D721Med (cell line): Measurements from ENCODE around the gene RNF11.
"Not testable (repeated sequence)": the region's sequence is repeated elsewhere in the genome, so short reads cannot be mapped to it uniquely, and the experiment has no call there.

Source experiments
- DNase-seq: peaks from one replicate; pipeline ENCODE4 v3.0.0; 2011; ENCODE audit warnings: low spot score; ENCODE audit not compliant: insufficient read length
- FAIRE-seq: peaks from 2 replicates; lab custom pipeline; 2011; peaks lifted over from hg19 to GRCh38; lab: Jason Lieb, UNC
- TF ChIP-seq, protein P1 (sequence below): IDR thresholded peaks from 2 replicates; pipeline ENCODE4 v1.5.1; 2012; ENCODE audit warnings: mild to moderate bottlenecking, control low read depth; ENCODE audit not compliant: insufficient read depth; ENCODE audit errors: missing control alignments

RNF11 gene

DNA sequence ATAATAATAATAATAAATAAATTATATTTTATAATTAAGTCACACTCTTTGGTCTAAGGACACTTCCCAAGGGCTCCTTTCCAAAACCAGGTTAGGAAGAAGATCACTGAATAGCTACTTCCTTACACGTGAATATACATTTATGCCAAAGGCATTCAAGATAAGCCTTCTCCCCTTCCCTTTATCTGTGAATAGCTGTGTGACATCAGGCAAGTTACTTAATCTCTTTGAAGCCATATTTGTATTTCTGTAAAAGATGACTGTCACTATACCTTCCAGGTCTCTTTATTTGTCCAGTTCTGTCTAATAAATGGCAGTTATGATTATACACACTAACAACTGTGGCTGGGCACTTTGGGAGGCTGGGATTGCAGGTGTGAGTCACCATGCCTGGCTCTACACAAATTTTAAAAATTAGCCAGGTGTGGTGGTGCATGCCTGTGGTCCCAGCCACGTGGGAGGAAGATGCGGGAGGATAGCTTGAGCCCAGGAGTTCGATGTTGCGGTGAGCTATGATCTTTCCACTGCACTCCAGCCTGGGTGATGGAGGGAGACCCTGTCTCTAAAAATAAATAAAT lies 5.5 kb upstream of the RNF11 start:
- FAIRE-seq (no peak), DNase-seq (no peak)
- TF ChIP-seq, protein P1, sequence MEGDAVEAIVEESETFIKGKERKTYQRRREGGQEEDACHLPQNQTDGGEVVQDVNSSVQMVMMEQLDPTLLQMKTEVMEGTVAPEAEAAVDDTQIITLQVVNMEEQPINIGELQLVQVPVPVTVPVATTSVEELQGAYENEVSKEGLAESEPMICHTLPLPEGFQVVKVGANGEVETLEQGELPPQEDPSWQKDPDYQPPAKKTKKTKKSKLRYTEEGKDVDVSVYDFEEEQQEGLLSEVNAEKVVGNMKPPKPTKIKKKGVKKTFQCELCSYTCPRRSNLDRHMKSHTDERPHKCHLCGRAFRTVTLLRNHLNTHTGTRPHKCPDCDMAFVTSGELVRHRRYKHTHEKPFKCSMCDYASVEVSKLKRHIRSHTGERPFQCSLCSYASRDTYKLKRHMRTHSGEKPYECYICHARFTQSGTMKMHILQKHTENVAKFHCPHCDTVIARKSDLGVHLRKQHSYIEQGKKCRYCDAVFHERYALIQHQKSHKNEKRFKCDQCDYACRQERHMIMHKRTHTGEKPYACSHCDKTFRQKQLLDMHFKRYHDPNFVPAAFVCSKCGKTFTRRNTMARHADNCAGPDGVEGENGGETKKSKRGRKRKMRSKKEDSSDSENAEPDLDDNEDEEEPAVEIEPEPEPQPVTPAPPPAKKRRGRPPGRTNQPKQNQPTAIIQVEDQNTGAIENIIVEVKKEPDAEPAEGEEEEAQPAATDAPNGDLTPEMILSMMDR = no peak

DNA sequence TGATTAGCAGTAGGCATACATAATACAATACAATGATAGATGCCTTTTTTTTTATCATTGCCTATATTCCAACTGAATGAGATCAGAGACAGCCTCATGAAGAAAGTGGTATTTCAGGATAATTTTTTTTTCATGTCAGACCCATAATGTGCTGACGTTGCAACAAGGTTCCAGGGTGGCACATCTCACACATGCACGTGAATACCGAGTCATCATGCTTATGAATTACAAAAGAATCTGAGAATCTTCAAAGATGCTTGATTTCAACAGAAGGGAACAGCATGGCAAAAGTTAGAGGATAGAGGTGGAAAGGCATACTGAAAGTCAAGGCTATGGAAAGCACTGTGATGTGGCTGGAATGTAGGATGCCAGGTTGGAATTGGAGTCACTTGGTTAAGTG lies 5.0 kb upstream of the RNF11 start:
- DNase-seq (no peak), FAIRE-seq (no peak)
- TF ChIP-seq, protein P1 = no peak

DNA sequence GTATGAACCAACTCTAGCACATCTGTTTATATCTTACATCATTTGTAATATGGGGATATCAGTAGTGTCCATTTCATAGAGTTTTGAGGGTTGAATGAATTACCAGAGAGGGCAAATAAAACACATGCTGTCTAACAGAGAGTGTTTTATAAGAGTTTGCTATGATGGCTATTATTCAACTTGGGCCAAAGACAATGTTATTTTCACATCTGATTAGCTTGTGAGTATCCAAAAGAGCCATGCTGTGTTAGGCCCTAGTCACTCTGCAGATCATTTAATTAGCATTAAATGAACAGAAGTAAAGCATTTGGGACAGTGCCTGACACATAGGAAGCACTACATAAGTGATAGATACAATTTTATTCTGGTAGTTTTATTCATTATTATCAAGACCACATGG lies 4.2 kb upstream of the RNF11 start:
- FAIRE-seq (no peak), DNase-seq (no peak)
- TF ChIP-seq, protein P1 = no peak

DNA sequence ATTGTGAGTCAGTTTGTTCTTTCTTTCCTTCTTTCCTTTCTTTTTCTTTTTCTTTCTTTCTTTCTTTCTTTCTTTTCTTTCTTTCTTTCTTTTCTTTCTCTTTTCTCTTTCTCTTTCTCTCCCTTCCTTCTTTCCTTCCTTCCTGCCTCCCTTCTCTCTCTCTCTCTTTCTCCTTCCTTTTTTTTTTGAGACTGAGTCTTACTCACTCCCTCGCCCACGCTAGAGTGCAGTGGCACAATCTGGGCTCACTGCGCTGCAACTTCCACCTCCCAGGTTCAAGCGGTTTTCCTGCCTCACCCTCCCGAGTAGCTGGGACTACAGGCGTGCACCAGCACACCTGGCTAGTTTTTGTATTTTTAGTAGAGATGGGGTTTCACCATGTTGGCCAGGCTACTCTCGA lies 1.8 kb upstream of the RNF11 start:
- FAIRE-seq, DNase-seq: not testable (repeated sequence)

DNA sequence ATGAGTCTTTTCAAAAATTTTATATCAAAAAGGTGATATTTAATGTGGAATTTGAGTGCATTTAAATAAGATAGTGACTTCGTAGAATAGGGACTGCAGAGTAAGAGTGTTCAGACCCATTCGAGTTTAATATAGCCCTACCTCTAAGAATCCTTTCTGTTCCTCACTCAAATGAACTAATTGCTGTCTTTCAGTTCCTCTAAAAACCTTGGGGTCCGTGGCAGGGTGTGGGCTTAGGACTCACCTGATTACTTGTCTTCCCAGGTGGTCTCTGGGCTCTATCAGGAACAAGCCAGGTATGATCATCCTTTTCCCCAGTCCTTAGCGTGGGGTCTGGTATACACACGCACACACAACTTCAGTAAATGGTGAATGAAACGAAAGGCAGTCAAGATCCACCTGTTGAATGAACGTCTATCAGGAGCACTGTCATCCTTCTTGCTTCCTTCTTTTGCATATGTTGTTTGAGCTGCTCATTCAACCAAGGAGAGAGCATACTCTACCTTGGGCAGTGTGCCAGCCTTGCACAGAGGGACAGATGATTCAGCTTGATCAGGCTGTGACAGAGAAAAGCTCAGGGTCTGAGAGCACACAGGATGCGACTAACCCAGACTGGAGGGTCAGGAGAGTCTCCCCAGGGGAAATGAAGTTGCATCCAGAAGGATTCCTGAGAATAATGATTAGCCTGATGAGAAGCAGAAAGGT lies 1.2 kb upstream of the RNF11 start:
- FAIRE-seq = no peak
- TF ChIP-seq, protein P1 = no peak
- DNase-seq = no peak

DNA sequence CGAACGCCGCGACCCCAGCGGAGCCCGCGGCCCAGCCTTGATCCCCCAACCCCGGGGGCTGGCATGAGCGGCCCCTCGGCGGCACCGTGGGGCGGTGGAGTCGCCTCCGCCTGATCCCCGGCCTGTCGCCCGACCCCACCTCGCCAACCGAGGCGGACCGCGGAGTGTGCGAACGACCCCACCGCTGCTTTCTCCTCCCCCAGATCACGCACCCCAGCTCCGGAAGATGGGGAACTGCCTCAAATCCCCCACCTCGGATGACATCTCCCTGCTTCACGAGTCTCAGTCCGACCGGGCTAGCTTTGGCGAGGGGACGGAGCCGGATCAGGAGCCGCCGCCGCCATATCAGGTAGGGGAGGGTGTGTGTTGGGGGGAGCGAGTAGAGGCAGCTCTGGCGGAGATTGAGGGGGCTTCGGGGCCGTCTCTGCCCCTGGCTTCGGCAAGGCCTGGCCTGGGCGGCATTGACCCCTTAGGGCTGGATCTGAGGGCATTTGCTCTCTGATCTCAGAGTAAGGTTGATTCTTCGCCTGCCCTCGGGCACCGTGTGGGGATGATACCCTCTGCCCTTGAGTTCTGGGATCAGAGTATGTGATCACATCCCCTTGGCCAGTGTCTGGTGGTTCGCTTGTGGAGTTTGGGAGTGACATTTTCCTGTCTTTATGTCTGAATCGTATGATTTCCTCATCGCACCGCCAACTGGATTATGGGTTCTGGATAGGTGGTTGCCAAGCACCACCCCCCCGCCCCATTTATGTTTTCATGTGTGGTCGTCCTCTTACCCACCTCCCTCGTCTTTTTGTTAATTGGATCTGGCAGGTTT lies 668 bp downstream of the RNF11 start:
- TF ChIP-seq, protein P1 = no peak
- DNase-seq = no peak
- no peak for FAIRE-seq

DNA sequence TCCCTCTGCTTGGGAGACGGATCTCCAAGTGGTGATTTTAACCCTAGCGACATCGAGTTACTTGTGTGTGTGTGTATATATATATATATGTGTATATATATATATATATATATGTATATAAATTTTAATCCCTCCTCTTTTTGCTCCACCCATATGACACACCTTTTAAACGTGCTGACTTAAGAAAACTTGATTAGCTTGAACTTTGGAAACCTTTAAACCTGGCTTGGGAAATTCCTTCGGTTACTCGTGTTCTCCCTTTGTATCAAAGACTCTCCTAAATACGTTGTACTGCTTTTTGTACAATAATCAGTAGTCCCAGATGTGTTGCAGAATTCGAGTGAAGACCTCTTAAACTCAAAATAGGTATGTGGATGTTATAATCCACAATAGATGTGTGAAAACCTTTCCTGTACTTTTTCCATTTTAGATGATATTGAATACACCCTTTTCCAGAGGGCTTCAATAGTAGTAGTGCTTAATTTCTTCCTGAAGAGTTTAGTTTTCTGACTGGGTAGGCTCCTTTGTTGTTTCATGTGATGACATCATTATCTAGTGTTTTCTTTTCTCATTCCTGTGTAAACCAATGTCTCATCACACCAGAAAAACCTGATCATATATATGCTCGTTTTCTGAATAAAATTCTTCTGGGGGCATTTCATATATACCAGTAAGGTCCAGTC lies 1.4 kb downstream of the RNF11 start:
- TF ChIP-seq, protein P1 = no peak
- FAIRE-seq (no peak), DNase-seq (no peak)
